ENCODE measurements around the gene IFI6.

IFI6 gene

GRCh38 chr1:27671964-27672749, at the start of gene IFI6:
IFI6 (minus strand) TSS chr1:27672192; CDS start chr1:27669314, 2,878 bp downstream.
- peak; percentile 41 for TF ChIP-seq CTCF (conservative IDR thresholded peaks at IDR 0.05; ENCODE audit: control insufficient read depth, insufficient read depth, low read depth, low read length)
- peak; percentile 94 for DNase-seq (ENCODE audit: low read depth)
- peak within 1 kb of the TSS; percentile 65 for H3K4me3 ChIP-seq (ENCODE audit: control insufficient read depth, low read depth, low read length)

GRCh38 chr1:27719286-27720251, 47.6 kb upstream of the IFI6 start:
- peak; percentile 53 for TF ChIP-seq CTCF (conservative IDR thresholded peaks at IDR 0.05; ENCODE audit: control insufficient read depth, insufficient read depth, low read depth, low read length)
- H3K4me3 ChIP-seq (ENCODE audit: control insufficient read depth, low read depth, low read length) = no peak overlapping the region
- DNase-seq (ENCODE audit: low read depth) = peak; percentile 17

GRCh38 chr1:27716262-27716895, 44.4 kb upstream of the IFI6 start:
- DNase-seq (ENCODE audit: low read depth) = no peak
- TF ChIP-seq CTCF (conservative IDR thresholded peaks at IDR 0.05; ENCODE audit: control insufficient read depth, insufficient read depth, low read depth, low read length) = no peak
- H3K4me3 ChIP-seq (ENCODE audit: control insufficient read depth, low read depth, low read length) = no peak overlapping the region

- no peak for DNase-seq (ENCODE audit: low read depth)
- TF ChIP-seq CTCF (conservative IDR thresholded peaks at IDR 0.05; ENCODE audit: control insufficient read depth, insufficient read depth, low read depth, low read length) = no peak
- H3K4me3 ChIP-seq (ENCODE audit: control insufficient read depth, low read depth, low read length) = no peak overlapping the region
Observed at GRCh38 chr1:27713869-27714513, 42.0 kb upstream of the IFI6 start.

- no peak for TF ChIP-seq CTCF (conservative IDR thresholded peaks at IDR 0.05; ENCODE audit: control insufficient read depth, insufficient read depth, low read depth, low read length)
- no peak for DNase-seq (ENCODE audit: low read depth)
- H3K4me3 ChIP-seq (ENCODE audit: control insufficient read depth, low read depth, low read length) = no peak overlapping the region
Observed at GRCh38 chr1:27713139-27713725, 41.2 kb upstream of the IFI6 start.

- H3K4me3 ChIP-seq (ENCODE audit: control insufficient read depth, low read depth, low read length) = no peak overlapping the region
- no peak for TF ChIP-seq CTCF (conservative IDR thresholded peaks at IDR 0.05; ENCODE audit: control insufficient read depth, insufficient read depth, low read depth, low read length)
- DNase-seq (ENCODE audit: low read depth) = no peak
Observed at GRCh38 chr1:27710574-27710973, 38.6 kb upstream of the IFI6 start.

Measured in fibroblast of mammary gland (primary cell).